NCI-H748 treated with DMSO at 0.1 percent for 48 hours (cell line): Measurements from ENCODE around the gene TENM4.
"Not testable (repeated sequence)": the region's sequence is repeated elsewhere in the genome, so short reads cannot be mapped to it uniquely, and the experiment has no call there.

ENCODE experiments used
- DNase-seq: peaks from one replicate; lab custom pipeline; 2025; lab: John Stamatoyannopoulos, UW

The TENM4 gene

DNA sequence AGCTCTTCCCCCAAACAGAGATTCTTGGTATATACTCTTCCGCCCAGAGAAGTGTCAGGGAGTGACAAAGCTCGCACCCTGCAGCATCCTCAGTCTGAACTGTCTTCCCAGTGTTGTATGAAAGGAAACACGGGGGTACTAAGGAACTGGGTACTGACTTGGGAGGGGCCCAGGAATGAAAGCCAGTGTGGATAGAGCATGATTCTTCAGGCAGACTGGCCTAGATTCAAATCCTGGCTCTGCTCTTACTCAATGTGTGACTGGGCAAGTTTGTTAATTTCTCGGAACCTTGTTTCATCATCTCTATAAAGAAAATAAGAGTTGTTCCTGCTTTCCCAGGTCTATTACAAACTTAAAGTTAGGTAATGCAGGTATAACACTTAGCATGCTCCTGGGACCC lies 600.2 kb downstream of the TENM4 start:
- no peak for DNase-seq

DNA sequence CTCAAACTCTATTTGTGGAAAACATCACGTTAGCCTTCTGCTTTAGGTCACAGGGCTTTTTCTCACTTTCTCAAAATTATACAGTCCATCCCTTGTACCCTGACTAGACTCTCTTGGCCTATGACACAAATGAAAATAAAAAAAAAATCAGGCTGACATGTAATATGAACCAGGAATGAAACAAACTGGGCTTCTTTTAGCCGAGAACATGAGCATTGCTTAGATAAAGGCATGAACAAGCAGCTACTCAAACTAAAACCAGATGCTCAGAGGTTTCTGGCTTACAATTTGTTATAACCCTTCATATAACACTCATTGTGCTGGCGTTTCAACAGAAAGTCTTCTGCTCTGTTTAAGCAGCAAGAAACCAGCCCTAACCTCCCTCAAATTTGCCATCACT lies 600.6 kb downstream of the TENM4 start:
- no peak for DNase-seq

GRCh38 chr11:78838417-78838816 lies 602.4 kb downstream of the TENM4 start:
- DNase-seq, result no peak

- no peak for DNase-seq
These were observed 605.2 kb downstream of the TENM4 start for GRCh38 chr11:78835646-78836045.

DNA sequence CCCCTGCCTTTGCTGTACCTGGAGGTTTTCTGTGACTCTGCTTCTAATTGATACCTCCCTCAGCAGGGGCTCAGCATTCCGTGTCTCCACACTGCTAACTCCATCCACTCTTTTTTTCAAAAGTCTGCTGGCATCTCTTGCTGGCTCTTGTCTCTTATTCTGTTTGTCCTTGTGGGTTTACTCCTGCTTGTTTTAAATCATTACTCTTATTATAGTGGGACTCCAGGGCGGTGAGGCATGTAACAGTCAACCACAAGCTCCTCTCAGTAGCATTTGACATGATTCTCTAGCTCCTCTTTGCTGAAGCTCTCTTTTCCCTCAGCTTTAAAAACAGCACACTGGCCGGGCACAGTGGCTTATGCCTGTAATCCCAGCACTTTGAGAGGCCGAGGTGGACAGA lies 605.9 kb downstream of the TENM4 start:
- no peak for DNase-seq

- DNase-seq, result no peak
These were observed 607.6 kb downstream of the TENM4 start for GRCh38 chr11:78833237-78833636.

DNA sequence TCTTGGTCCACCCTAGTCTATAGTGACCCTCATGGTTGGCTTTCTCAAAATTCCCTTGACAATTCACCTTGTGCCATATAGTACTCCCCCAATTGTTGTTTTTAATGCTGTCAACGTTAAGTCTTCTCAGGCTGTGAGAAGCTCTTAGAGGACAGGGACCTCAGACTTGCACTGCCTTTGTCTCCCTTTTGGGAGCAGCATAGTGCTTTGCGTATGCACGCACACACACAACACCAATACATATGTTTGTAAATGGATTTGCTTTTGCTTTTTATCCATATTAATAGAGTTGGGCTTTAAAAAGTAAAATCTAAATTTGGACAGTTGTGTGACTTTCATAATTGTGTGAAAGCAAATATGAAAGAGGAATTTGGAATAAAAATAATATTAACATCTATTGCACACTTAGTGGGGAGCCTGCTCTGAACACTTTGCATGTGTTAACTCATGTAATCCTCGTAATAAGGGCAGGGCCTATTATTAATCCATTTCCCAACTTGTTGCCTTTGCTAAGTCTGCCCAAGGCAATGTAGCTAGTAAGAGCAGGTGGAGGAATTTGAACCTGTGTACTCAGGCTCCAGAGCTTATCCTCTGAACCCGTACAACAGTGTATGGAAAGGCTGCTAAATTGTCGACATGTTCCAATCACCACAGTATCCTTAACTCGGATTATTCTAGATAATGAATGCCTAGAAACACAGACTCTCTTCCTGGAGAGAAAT lies 608.4 kb downstream of the TENM4 start:
- no peak for DNase-seq

DNA sequence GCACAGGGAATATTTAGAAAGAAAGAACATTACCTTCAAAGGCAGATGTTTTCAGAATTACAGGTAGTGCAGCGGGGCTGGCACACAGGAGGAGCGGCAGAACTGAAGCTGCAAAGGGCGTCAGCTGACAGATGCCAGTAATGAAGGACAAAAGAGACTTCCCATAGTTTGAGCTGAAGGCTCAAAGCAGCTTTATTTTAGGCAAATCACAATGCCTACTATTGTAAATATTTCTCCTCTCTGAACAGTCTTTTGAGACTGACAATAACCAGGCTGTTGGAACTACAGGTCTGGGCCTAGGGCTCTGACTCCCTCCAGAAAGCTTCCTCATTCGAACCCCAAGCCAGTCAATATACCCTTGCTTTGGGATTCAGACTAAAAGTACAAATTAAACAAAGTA lies 609.3 kb downstream of the TENM4 start:
- no peak for DNase-seq

DNA sequence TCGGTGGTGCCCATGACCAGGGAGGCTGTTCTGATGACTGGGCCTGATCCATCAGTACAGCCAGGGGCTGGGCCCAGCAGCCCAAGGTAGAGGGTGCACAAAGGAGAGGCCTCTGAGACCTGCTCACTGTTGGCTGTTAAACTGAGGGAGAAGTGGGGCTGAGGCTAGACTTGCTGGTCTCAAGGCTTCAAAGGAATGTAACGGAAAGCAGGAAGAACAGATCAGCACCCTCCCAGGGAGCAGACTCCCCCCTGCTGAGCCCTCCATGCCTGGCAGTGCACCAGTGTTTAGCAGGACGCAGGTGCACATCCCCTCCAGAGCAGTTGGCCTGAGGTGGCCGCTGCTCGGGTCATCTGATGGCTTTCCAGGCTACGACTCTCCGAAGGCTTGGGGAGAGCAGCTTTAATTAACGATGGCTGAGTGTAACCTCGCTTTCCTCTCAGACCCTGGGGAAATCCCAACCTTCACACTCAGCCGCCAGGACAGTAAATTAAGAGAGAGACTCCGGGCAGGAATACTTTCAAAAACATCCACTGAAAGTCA lies 610.5 kb downstream of the TENM4 start:
- no peak for DNase-seq

GRCh38 chr11:78829146-78829545 lies 611.7 kb downstream of the TENM4 start:
- DNase-seq, result no peak

GRCh38 chr11:78828676-78829075 lies 612.2 kb downstream of the TENM4 start:
- no peak for DNase-seq

- DNase-seq, result not testable (repeated sequence)
These were observed 613.5 kb downstream of the TENM4 start for GRCh38 chr11:78827291-78827690.

GRCh38 chr11:78825591-78826020 lies 615.2 kb downstream of the TENM4 start:
- DNase-seq, result no peak

DNA sequence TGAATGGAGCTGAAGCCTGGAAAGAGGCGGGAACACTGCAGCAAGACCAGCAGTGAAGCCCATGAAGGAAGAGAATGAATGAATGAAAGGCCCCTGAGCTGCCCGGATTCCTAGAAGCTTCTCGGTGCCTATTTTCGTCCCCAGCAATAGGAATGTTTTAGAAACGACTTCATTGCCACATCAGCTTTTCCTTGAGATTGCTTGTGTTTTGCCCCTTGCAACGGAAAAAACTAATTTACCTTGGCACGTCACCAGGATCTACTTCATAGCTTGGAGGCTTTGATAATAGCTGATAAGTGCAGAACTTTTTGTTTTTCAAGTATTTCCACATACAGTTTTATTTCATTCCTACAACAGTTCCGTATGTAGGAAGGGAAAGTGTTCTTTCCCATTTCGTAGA lies 617.2 kb downstream of the TENM4 start:
- no peak for DNase-seq

DNA sequence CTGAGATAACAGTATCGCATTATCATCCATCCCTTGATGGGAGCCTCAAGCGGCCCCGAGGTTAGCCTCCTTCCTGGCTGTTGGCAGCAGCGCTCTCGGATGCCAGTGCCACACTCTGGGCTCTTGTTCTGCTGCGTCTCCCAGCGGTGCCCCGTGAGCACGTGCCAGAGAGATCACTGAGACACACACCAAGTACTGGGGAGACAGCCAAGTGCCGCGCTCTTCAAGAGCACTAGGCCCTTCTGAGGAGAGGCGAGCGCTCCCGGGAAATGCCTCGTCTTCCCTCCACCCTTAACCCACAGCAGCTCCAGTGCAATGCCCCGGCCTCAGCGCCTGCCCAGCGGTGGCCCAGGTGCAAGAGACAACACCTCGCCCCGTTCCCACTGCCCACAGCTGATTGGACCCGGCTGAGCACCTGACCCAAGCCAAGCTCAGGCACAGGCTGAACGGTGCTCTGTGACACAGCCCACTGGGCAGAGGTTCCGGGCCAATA lies 617.9 kb downstream of the TENM4 start:
- DNase-seq, result no peak

- DNase-seq, result no peak
These were observed 619.2 kb downstream of the TENM4 start for GRCh38 chr11:78821371-78822306.

DNA sequence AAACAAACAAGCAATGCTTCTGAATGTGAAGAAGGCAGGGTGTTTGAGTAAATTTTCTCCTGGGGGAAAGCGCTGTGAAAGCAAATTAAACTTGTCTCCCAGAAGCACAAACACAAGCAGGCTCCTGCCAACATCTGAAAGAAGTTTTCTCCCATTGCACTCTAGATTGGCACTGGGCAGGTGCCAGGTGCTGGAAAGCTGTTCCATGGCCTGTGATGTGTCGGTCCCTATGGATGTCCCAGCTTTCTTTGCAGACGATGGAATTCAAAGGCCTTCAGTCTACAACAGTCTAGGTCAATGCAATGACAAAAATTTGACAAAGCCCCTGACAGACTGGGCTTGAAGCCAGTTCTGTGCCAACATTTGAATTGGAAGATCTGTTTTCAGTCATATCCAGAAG lies 620.1 kb downstream of the TENM4 start:
- no peak for DNase-seq

GRCh38 chr11:78818201-78818600 lies 622.6 kb downstream of the TENM4 start:
- no peak for DNase-seq

- DNase-seq, result no peak
These were observed 625.0 kb downstream of the TENM4 start for GRCh38 chr11:78815831-78816230.

DNA sequence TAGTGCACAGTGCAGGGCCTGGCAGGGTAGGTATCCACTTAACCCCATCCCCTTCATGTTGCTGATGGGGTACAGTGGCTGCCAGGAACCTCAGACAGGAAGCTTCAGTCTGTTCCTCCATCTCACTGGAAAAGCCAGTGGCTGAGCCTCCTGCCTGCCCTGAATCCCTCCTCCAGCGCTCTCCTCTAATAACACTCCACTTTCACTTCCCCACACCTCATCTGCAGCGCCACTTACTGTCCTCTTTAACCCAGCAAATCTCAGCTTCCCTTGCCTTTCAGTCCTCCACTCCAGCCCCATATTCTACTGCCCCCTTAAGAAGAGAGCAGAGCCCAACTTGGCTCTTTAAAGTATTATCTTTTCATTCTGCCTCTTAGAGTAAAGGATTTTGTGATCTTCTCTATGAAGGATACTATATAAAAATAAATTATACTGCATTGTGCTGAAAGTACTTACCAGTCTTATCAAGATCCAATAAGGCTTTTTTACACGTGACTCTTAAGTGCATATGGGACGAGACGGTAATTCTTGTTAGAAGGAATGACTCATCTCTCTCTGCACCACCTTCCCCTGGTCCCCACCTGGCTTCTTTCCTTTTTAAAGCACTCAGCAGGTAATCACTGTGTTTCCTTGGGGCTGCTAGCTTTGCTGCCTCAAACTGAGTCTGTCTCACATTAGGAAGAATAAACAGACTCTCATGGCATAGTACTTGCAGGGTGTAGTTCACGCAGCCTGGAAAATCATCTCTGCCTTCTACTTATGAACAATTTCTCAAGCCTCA lies 628.1 kb downstream of the TENM4 start:
- no peak for DNase-seq

GRCh38 chr11:78810559-78811009 lies 630.2 kb downstream of the TENM4 start:
- DNase-seq, result no peak
